ENCODE data around the gene FHIT.

Gene FHIT

GRCh38 chr3:61117045-61117898 lies 134.0 kb downstream of the FHIT start:
- H3K4me3 ChIP-seq (ENCODE audit: control insufficient read depth, low read depth, low read length): no peak overlapping the region
- no peak for DNase-seq (ENCODE audit: low read depth)
- TF ChIP-seq CTCF (IDR thresholded peaks at IDR 0.05; ENCODE audit: control insufficient read depth, insufficient read depth, low read depth, low read length, missing control alignments): no peak

DNA sequence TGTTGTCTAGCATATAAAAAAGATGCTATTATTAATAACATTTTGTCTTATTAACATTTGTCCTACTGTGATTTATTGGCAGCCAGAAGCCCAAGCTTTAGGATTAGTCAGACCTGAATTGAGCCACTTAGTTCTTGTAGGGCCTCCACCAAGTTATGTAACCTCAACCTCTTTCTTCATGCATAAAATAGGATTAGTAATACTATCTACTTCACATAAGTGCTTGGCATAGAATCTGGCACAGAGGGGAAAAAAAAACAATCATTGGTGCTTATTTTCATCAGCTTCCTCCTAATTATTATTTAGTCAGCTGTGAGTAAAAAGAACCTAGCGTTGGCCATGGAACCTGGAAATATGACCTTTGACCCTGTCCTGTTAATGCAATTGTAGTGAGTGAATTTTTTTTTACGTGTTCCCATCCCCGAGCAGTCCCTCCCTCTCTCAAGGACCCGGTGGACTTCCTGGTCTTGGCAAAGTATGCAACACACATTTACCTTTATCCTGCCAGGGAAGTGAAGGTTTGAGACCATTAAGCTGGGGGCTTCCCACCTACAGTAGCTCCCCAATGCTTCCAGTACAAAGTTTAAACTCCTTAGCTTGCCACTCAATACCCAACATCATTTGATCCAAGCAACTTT lies 136.8 kb downstream of the FHIT start:
- H3K4me3 ChIP-seq (ENCODE audit: control insufficient read depth, low read depth, low read length): no peak overlapping the region
- no peak for TF ChIP-seq CTCF (IDR thresholded peaks at IDR 0.05; ENCODE audit: control insufficient read depth, insufficient read depth, low read depth, low read length, missing control alignments)
- no peak for DNase-seq (ENCODE audit: low read depth)

GRCh38 chr3:61111825-61112224 lies 139.4 kb downstream of the FHIT start:
- no peak for TF ChIP-seq CTCF (IDR thresholded peaks at IDR 0.05; ENCODE audit: control insufficient read depth, insufficient read depth, low read depth, low read length, missing control alignments)
- H3K4me3 ChIP-seq (ENCODE audit: control insufficient read depth, low read depth, low read length): no peak overlapping the region
- DNase-seq (ENCODE audit: low read depth): no peak

- TF ChIP-seq CTCF (IDR thresholded peaks at IDR 0.05; ENCODE audit: control insufficient read depth, insufficient read depth, low read depth, low read length, missing control alignments): no peak
- no peak for DNase-seq (ENCODE audit: low read depth)
- H3K4me3 ChIP-seq (ENCODE audit: control insufficient read depth, low read depth, low read length): no peak overlapping the region
Measured at GRCh38 chr3:61110576-61110975, 140.7 kb downstream of the FHIT start.

- TF ChIP-seq CTCF (IDR thresholded peaks at IDR 0.05; ENCODE audit: control insufficient read depth, insufficient read depth, low read depth, low read length, missing control alignments): no peak
- no peak for DNase-seq (ENCODE audit: low read depth)
Measured at GRCh38 chr3:61108247-61109019, 142.8 kb downstream of the FHIT start.

GRCh38 chr3:61094608-61095007 lies 156.6 kb downstream of the FHIT start:
- no peak for DNase-seq (ENCODE audit: low read depth)
- TF ChIP-seq CTCF (IDR thresholded peaks at IDR 0.05; ENCODE audit: control insufficient read depth, insufficient read depth, low read depth, low read length, missing control alignments): no peak
- no peak overlapping the region for H3K4me3 ChIP-seq (ENCODE audit: control insufficient read depth, low read depth, low read length)

More at GRCh38 chr3:61108247-61109019, 142.8 kb downstream of the FHIT start:
- H3K4me3 ChIP-seq (ENCODE audit: control insufficient read depth, low read depth, low read length): no peak overlapping the region

Data from AG09309 (cell line).